Astrocyte (in vitro differentiated cells and primary cell): Measurements from ENCODE around the gene PHACTR4. TPM values are rescaled to one million over a fixed set of nuclear protein-coding genes. Genes with fewer than 3 reads are reported as not detected.

Experiments used
- DNase-seq: peaks from one replicate; pipeline ENCODE4 v3.0.0-alpha.2; 2010; ENCODE audit warnings: low read depth
- FAIRE-seq: peaks from 2 replicates; lab custom pipeline; 2011; peaks lifted over from hg19 to GRCh38; lab: Jason Lieb, UNC
- H2AFZ ChIP-seq: 2 replicates; pipeline ENCODE4 v1.6.0; 2012; ENCODE audit warnings: low read depth, low read length, inconsistent platforms
- H3K27ac ChIP-seq: 2 replicates; pipeline ENCODE4 v1.5.1; 2011; ENCODE audit warnings: low read depth, low read length, inconsistent platforms
- H3K27me3 ChIP-seq: 2 replicates; pipeline ENCODE4 v1.6.0; 2011; ENCODE audit warnings: low read length, inconsistent platforms; ENCODE audit not compliant: insufficient read depth
- H3K36me3 ChIP-seq: 2 replicates; pipeline ENCODE4 v1.5.1; 2011; ENCODE audit warnings: low read length, inconsistent platforms; ENCODE audit not compliant: insufficient read depth
- H3K4me1 ChIP-seq: 2 replicates; pipeline ENCODE4 v1.5.1; 2011; ENCODE audit warnings: low read length, inconsistent platforms; ENCODE audit not compliant: insufficient read depth
- H3K4me2 ChIP-seq: 2 replicates; pipeline ENCODE4 v1.6.0; 2012; ENCODE audit warnings: low read length, inconsistent platforms
- H3K4me3 ChIP-seq: 2 replicates; pipeline ENCODE4 v1.5.1; 2011; ENCODE audit warnings: low read depth, mild to moderate bottlenecking, low read length, inconsistent platforms; ENCODE audit not compliant: insufficient read depth
- H3K79me2 ChIP-seq: 2 replicates; pipeline ENCODE4 v1.6.0; 2012; ENCODE audit warnings: mild to moderate bottlenecking, low read length, inconsistent platforms; ENCODE audit not compliant: insufficient read depth
- H3K9ac ChIP-seq: 2 replicates; pipeline ENCODE4 v1.6.0; 2012; ENCODE audit warnings: mild to moderate bottlenecking, low read length, inconsistent platforms
- H3K9me3 ChIP-seq: 2 replicates; pipeline ENCODE4 v1.5.1; 2012; ENCODE audit warnings: low read depth, mild to moderate bottlenecking, low read length, inconsistent platforms; ENCODE audit not compliant: insufficient read depth
- H4K20me1 ChIP-seq: 2 replicates; pipeline ENCODE4 v1.6.0; 2012; ENCODE audit warnings: low read length, inconsistent platforms; ENCODE audit not compliant: insufficient read depth
- H3K27ac Mint-ChIP-seq: one replicate; pipeline ENCODE4 v1.8.0; 2021; ENCODE audit warnings: mild to moderate bottlenecking, mixed read lengths; ENCODE audit not compliant: unreplicated experiment
- H3K27me3 Mint-ChIP-seq: one replicate; pipeline ENCODE4 v1.8.0; 2021; ENCODE audit warnings: low read depth, mixed read lengths; ENCODE audit not compliant: unreplicated experiment
- H3K36me3 Mint-ChIP-seq: one replicate; pipeline ENCODE4 v1.8.0; 2021; ENCODE audit warnings: low read depth, mixed read lengths; ENCODE audit not compliant: unreplicated experiment
- H3K4me1 Mint-ChIP-seq: one replicate; pipeline ENCODE4 v1.8.0; 2021; ENCODE audit warnings: low read depth, mixed read lengths; ENCODE audit not compliant: unreplicated experiment
- H3K4me3 Mint-ChIP-seq: one replicate; pipeline ENCODE4 v1.8.0; 2021; ENCODE audit warnings: mild to moderate bottlenecking, moderate library complexity, mixed read lengths; ENCODE audit not compliant: unreplicated experiment
- H3K9me3 Mint-ChIP-seq: one replicate; pipeline ENCODE4 v1.8.0; 2021; ENCODE audit warnings: mild to moderate bottlenecking, mixed read lengths; ENCODE audit not compliant: unreplicated experiment
- EZH2 ChIP-seq: IDR thresholded peaks from 2 replicates; pipeline ENCODE4 v1.6.1; 2012; ENCODE audit warnings: mild to moderate bottlenecking, low read length, inconsistent platforms; ENCODE audit not compliant: insufficient read depth
- total RNA-seq: library from RNA; stranded (reverse); gene quantifications from 2 replicates; pipeline ENCODE4 v1.2.1, GENCODE V29; 2021
- TF ChIP-seq, protein P1 (sequence below): IDR thresholded peaks from 2 replicates; pipeline ENCODE4 v1.5.1; 2011; ENCODE audit warnings: low read depth, mild to moderate bottlenecking, inconsistent platforms, low read length, moderate library complexity; ENCODE audit not compliant: insufficient read depth

The PHACTR4 gene
- total RNA-seq, 1 donor from 2014 or later, result 78.5 TPM

GRCh38 chr1:28339551-28339950 is 30.0 kb upstream of the PHACTR4 start:
- no peaks in the 10 kb centered on the region for H3K36me3 Mint-ChIP-seq
- Histone ChIP-seq H3K9ac (no peak overlapping the region), H3K27ac (no peak overlapping the region), H2AFZ (no peak overlapping the region), H3K36me3 (peaks cover 5% of the 10 kb centered on the region), H3K9me3 (no peaks in the 10 kb centered on the region), H3K4me1 (peaks cover 7% of the 10 kb centered on the region), H3K4me3 (no peak overlapping the region), H3K27me3 (no peaks in the 10 kb centered on the region), H4K20me1 (no peaks in the 10 kb centered on the region), H3K79me2 (no peaks in the 10 kb centered on the region), H3K4me2 (no peak overlapping the region)
- H3K9me3 Mint-ChIP-seq, result no peaks in the 10 kb centered on the region
- peaks cover 7% of the 10 kb centered on the region for H3K4me1 Mint-ChIP-seq
- FAIRE-seq (no peak), DNase-seq (no peak)
- no peak overlapping the region for H3K27ac Mint-ChIP-seq
- no peak for TF ChIP-seq EZH2
- H3K27me3 Mint-ChIP-seq, result no peaks in the 10 kb centered on the region
- no peak overlapping the region for H3K4me3 Mint-ChIP-seq

DNA sequence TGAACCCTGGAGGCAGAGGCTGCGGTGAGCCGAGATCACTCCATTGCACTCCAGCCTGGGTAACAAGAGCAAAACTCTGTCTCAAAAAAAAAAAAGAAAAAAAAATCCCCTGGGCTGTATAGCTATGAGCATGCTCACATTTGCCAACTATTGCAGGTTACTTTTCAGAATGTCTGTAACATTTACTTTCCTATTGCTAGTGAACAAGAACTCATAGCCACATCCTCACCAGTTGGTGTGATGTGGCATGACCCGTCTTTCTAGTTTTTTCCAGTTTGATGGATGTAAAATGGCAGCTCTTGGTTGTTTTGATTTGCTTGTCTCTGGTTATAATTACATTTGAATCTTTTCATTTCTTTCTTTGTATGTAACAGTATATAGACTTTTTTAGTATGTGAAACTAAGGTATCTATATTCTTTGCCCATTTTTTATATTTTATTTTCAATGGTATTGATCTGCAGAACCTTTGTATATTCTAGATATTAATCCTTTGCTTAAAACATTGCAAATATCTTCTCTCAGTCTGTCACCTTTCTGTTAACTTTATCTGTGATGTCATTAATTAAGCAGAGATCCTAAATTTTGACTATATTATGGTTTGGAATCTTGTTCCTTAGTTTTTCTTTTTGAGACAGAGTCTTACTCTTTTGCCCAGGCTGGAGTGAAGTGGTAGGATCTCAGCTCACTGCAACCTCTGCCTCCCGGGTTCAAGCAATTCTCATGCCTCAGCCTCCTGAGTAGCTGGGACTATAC is 29.1 kb upstream of the PHACTR4 start:
- TF ChIP-seq, protein P1, sequence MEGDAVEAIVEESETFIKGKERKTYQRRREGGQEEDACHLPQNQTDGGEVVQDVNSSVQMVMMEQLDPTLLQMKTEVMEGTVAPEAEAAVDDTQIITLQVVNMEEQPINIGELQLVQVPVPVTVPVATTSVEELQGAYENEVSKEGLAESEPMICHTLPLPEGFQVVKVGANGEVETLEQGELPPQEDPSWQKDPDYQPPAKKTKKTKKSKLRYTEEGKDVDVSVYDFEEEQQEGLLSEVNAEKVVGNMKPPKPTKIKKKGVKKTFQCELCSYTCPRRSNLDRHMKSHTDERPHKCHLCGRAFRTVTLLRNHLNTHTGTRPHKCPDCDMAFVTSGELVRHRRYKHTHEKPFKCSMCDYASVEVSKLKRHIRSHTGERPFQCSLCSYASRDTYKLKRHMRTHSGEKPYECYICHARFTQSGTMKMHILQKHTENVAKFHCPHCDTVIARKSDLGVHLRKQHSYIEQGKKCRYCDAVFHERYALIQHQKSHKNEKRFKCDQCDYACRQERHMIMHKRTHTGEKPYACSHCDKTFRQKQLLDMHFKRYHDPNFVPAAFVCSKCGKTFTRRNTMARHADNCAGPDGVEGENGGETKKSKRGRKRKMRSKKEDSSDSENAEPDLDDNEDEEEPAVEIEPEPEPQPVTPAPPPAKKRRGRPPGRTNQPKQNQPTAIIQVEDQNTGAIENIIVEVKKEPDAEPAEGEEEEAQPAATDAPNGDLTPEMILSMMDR, result no peak
- TF ChIP-seq EZH2, result no peak
- H3K4me3 ChIP-seq, result no peak overlapping the region
- H3K9ac ChIP-seq, result no peak overlapping the region
- no peak for DNase-seq
- H2AFZ ChIP-seq, result no peak overlapping the region
- H3K9me3 ChIP-seq, result no peaks in the 10 kb centered on the region
- H3K4me1 ChIP-seq, result peaks cover 7% of the 10 kb centered on the region
- H3K36me3 ChIP-seq, result no peaks in the 10 kb centered on the region
- H3K4me2 ChIP-seq, result no peak overlapping the region
- Mint-ChIP-seq H3K27me3 (no peaks in the 10 kb centered on the region), H3K9me3 (no peaks in the 10 kb centered on the region), H3K27ac (no peak overlapping the region), H3K36me3 (no peaks in the 10 kb centered on the region), H3K4me3 (no peak overlapping the region), H3K4me1 (peaks cover 7% of the 10 kb centered on the region)
- H3K27ac ChIP-seq, result no peak overlapping the region
- FAIRE-seq, result no peak
- no peaks in the 10 kb centered on the region for H3K27me3 ChIP-seq
- H3K79me2 ChIP-seq, result no peaks in the 10 kb centered on the region
- H4K20me1 ChIP-seq, result no peaks in the 10 kb centered on the region

DNA sequence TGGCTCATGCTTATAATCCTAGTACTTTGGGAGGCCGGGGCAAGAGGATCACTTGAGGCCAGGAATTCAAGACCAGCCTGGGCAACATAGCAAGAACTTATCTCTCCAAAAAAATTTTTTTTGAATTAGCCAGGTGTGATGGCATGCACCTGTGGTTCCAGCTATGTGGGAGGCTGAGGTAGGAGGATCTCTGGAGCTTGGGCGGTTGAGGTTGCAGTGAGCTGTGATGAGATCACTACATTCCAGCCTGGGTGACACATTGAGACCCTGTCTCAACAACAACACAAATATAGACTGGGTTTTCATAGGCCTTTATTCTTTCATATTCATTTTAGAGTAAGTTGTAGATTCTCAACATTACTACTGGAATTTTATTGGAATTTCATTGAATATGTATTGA is 27.9 kb upstream of the PHACTR4 start:
- H3K4me1 ChIP-seq, result peaks cover 10% of the 10 kb centered on the region
- Mint-ChIP-seq H3K27ac (peak overlapping the region; percentile 85), H3K4me1 (peaks cover 7% of the 10 kb centered on the region), H3K36me3 (no peaks in the 10 kb centered on the region), H3K9me3 (no peaks in the 10 kb centered on the region), H3K4me3 (no peak overlapping the region), H3K27me3 (no peaks in the 10 kb centered on the region)
- no peaks in the 10 kb centered on the region for H3K79me2 ChIP-seq
- H3K4me3 ChIP-seq, result no peak overlapping the region
- TF ChIP-seq EZH2, result no peak
- TF ChIP-seq, protein P1, result no peak
- H3K36me3 ChIP-seq, result no peaks in the 10 kb centered on the region
- no peak overlapping the region for H2AFZ ChIP-seq
- peak overlapping the region; percentile 25 for H3K4me2 ChIP-seq
- FAIRE-seq (peak; percentile 9), DNase-seq (peak; percentile 32)
- H3K9ac ChIP-seq, result no peak overlapping the region
- no peaks in the 10 kb centered on the region for H3K27me3 ChIP-seq
- no peaks in the 10 kb centered on the region for H3K9me3 ChIP-seq
- peak overlapping the region; percentile 33 for H3K27ac ChIP-seq
- no peaks in the 10 kb centered on the region for H4K20me1 ChIP-seq
